SU-DHL-6 (cell line): Measurements from ENCODE around the gene HIPK4.

ENCODE experiments used
- CTCF ChIP-seq: fragments of 200-600 bp; sonication (generic); IDR thresholded peaks from one replicate; pipeline ENCODE4 v1.5.1; 2017; ENCODE audit warnings: antibody characterized with exemption, mild to moderate bottlenecking, low read length, moderate library complexity; ENCODE audit not compliant: insufficient read depth, poor library complexity, severe bottlenecking
- EZH2phosphoT487 ChIP-seq: fragments of 200-600 bp; sonication (generic), shearing (Covaris generic); conservative IDR thresholded peaks from 2 replicates; pipeline ENCODE4 v1.6.1; 2018; ENCODE audit warnings: mild to moderate bottlenecking, antibody characterized with exemption, low read length, moderate library complexity, mixed read lengths

- TF ChIP-seq CTCF (no peak), EZH2phosphoT487 (no peak)
Observed at GRCh38 chr19:40376286-40376862, 13.6 kb downstream of the HIPK4 start.
